ENCODE data around the gene IGSF1.
"Not testable (repeated sequence)": the region's sequence is repeated elsewhere in the genome, so short reads cannot be mapped to it uniquely, and the experiment has no call there.

IGSF1 gene

DNA sequence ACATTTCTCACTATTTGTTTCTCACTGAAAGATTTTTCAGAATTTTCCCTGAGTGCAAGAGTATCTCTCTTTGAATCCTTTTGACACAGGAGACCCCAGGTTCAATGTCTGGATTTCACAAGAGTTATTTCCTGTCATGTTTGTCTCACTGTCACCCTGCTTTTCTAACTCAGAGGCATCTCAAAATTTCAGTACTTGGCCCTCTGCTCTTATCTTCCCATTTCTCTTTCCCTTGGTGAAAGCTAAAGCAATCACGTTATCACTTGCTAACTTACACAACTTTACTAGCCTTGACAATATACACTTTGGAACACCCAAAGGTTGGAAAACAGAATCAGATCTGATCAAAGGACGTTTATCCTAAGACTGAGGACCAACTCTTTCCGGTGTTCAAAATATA lies 17.3 kb downstream of the IGSF1 start:
- DNase-seq (ENCODE audit: low read depth), result no peak

DNA sequence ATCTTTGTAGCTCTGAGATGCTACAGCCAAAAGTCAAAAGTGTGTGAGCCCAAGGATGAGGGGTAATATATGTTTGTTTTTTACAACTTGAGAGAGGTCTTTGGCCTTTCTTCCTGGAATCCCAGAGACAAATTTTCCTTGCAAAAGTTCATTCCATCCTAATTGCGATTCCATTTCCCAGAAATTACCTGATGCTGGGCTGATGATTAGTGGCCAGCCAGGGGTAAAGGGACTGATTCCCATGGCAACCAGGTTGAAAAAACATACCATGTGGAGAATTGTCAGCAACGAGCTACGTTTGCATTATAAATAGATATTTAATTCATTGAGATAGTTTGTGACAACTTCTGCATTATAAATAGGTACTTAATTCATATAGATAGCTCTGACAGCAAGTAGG lies 17.8 kb downstream of the IGSF1 start:
- no peak for DNase-seq (ENCODE audit: low read depth)

DNA sequence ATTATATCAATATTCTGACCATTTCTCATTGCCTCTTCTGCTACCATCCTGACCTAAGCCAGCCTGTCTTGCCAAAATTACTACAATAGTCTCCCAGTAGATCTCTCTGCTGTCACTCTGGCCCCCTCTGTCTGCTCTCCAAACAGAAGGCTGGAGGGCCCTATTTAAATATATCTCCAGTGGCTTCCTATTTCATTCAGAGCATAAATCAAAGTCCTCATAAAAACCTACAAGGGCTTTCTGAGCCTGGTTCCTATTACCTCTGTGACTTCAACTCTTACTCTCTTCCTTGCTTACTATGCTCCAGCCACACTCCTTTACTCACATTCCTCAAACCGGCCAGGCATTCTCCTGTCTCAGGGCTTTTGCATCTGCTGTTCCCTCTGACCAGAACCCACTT lies 19.0 kb downstream of the IGSF1 start:
- no peak for DNase-seq (ENCODE audit: low read depth)

DNA sequence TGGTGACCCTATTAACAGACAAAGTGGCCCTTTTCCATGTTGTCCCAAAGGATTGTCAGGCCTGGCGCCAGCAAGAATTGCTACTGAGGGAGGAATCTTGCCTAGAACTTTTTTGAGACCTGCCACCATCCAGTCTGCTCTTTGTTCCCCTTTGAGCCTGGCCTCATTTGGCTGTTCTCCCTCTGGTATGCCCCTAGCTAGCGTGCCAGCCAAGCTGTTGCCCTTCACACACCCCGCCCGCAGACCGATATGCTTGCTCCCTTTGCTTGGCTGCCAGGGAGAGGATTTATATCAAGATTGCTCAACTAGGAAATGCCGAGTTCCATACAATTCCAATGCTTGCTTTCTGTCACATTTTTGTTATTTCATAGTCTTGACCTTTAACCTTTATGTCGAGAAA lies 24.4 kb downstream of the IGSF1 start:
- no peak for DNase-seq (ENCODE audit: low read depth)

DNA sequence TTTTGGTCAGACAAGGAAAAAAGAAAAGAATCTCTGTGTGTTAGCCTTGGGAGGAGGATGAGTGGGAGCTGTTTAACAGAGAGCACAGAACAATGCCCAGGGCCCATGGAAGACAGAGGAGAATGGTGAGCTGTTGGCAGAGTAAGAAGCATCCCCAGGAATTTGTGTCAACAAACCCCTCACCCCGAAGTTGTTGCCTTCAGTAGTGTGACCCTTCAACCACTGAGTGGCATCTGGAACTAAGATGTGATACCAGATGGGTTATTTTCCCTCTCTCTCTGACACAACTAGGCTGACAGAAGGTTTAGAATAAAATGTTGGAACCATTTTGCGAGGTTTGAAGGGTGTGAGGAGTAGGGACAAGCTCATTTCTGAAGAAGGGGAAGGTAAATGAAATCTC lies 25.1 kb downstream of the IGSF1 start:
- no peak for DNase-seq (ENCODE audit: low read depth)

DNA sequence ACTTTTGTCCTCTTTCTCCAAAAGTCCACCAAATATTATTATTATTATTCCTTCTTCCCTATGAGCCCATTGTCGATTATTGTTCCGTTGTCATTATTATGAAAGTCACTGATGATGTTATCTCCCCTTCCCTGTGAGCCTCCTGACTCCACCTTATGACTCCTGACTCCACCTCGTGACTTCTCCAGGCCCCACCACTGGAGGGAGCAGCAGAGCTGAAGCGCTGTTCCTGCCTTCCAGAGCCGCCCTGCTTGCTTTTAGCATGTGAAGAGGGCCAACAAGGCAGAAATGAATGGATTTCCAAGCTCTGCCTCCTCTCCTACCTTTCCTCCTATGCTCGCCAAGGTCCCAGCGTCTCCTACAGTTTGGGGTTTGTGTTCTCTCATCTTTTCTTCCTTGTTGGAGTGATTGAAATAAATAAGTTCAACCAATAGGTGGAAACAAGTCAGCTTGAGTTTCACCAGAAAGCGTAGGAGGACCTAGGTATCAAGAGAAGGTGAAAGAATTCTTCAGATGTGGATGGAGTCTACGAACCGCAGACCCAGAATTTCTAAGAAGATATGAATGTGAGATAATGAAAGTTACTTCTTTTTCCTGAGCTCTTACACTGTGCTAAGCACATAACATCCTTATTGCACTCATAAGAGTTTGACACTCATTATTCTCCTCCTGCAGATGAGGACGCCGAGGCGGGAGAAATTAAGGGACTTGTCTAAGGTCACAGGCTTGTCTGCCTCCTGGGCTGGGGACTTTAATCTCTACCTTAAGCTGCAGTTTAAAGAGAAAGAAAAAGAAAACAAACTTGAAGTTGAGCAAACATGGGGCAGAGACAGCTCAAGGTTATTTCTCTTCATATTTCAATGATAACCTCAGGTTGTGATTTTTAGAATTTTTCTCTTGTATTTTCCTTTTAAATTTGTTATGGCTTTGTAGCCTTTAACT lies 26.1 kb downstream of the IGSF1 start:
- DNase-seq (ENCODE audit: low read depth), result no peak

DNA sequence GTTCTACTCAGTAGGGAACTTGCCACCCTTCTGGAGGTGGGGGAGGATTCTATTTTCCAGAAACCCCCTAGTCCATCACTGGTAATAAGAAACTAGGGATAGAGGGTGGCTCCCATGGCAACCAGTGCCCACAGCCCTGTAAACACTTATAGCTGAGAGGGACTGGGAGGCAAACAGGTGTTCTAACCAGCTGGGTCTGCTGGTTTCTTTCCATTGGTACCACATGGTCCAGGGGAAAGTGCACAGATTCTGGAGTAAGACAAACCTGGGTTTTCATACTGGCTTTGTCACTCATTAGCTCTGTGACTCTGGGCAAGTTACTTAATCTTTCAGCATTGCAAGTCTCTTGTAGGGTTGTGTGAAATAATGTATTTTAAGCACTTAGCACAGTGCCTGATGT lies 26.9 kb downstream of the IGSF1 start:
- no peak for DNase-seq (ENCODE audit: low read depth)

DNA sequence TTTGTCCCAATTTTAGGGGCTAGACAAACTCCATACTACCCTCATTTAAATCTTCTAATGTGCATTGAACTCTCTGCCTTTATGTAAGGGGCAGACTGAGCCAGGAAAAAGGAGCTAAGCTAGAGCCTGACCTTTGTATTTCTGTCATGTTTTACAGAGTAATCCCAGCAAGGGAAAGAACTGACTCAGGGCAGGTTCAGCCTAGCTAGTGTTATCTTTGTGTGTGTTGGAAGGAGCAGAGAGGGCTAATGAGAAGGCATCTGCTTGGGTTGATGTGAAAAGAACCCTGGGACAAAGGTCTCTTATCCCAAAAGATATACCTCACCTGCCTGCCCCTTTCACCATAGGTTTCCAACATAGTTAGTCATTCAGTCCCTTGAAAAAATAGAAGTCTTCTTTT lies 31.7 kb downstream of the IGSF1 start:
- no peak for DNase-seq (ENCODE audit: low read depth)

DNA sequence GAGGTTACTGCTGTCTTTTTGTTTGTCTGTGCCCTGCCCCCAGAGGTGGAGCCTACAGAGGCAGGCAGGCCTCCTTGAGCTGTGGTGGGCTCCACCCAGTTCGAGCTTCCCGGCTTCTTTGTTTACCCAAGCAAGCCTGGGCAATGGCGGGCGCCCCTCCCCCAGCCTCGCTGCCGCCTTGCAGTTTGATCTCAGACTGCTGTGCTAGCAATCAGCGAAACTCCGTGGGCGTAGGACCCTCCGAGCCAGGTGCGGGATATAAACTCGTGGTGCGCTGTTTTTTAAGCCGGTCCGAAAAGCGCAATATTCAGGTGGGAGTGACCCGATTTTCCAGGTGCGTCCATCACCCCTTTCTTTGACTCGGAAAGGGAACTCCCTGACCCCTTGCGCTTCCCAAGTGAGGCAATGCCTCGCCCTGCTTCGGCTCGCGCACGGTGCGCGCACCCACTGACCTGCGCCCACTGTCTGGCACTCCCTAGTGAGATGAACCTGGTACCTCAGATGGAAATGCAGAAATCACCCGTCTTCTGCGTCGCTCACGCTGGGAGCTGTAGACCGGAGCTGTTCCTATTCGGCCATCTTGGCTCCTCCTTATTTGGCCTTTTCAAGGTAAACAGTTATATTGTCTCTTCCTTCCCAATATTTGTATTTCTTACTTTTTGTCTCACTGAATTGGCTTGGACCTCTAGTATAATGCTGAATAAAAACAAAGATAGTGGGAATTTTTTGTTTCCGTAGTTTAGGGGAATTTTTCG lies 37.9 kb downstream of the IGSF1 start:
- not testable (repeated sequence) for DNase-seq (ENCODE audit: low read depth)

DNA sequence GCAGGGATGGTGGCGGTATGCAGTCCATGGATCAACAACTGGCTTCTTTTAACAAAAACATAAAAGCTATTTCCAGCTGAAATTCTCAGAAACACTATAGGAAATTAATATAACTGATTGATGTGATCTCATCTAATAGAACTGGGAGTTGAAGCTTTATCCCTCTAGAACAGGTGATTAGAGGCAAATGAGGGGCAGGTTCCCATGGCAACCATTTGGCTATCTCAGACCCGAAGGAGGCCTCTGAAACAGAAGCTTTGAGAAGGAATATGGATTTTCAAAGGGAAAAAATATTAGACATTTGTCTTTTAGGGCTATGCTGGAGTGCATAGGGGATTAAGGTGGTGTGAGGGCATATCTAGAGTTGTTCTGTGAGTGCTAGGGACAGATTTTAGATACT lies 50.0 kb downstream of the IGSF1 start:
- DNase-seq (ENCODE audit: low read depth), result no peak

DNA sequence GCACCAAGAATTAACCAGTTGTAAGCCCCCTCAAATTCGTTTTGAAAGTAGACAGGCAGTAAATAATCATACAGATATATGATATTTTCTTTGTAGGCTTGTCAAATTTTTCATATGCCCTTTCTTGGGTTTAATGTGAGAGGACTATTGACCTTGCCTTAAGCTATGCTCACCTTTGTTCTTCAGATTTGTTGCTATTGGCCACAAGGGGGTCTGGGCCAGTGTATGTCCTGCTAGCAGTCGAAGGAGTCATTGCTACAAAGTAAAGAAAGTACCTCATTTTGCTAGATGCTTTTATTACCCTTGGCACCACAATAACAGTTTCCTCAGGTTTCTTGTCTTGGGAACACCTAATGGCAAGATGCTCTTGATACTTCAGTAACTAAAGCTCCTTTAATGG lies 51.7 kb downstream of the IGSF1 start:
- DNase-seq (ENCODE audit: low read depth), result no peak

DNA sequence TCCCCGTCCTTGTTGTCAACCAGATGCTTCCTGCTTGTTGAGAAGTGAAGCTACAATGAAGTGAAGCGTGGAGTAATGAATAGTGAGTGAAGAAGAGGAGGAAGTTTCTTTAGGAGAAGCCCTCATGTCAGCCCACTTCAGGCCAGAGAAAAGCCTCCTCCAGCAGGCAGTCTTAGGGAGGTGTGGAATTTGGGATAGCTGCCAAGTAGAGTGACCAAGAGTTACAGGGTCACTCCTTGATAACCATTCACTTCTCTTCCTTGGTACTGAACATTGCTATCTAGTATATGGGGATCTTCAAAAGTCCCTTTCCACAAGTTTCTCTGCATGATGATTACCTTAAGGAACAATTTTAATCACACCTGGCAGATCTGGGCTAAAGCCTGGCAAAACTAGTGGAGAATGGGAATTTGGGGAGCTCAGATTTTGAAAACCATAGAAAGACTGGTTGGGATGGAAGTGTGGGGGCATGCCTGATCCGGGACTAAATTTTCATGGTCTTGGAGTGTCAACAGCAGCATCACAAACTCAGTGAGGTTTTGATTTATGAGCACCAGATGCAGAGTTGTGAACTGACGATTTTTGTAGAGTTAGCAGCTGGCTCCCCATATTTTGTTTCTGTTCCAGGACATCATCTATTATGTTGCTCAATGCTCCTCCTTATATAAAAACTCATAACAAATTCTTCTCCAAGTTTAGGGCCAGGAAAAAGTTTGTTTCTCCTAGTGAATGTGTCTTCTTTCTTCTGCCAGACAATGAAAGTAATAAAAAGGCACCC lies 53.1 kb downstream of the IGSF1 start:
- no peak for DNase-seq (ENCODE audit: low read depth)

DNA sequence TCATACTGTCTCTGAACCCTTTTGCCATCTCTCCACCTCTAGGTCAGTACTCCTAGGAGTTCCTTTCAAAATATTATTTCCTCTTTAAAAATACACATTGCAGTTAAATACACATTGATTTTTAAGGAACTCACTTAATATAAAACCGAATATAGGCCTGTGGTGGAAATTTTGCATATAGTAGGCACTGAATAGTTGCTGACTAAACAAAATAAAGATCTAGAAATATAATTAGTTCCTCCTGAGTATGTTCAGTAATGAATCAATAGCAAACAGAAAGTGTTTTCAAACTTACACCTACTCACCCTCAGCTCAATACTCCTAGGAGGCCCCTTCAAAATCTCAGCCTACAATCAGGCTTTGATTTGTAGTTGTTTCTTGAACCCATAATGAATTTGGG lies 61.5 kb downstream of the IGSF1 start:
- DNase-seq (ENCODE audit: low read depth), result no peak

DNA sequence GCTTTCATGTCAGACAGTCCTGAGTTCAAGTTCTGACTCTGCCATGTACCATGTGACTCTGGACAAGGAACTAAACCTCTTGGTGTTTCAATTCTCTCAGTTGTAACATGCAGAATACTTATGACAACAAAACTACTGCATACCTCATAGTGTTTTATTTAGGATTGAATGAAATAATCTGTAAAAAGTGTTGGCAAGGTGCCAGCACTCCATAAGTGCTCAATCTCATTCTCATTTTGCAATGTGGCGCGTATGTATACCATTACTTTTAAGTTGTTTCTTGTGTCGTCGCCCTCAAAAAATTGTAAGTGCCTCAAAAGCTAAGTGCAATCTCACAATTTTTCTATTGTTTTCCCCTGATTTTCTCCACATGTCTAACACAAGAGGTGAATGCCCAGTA lies 62.5 kb downstream of the IGSF1 start:
- DNase-seq (ENCODE audit: low read depth), result no peak

DNA sequence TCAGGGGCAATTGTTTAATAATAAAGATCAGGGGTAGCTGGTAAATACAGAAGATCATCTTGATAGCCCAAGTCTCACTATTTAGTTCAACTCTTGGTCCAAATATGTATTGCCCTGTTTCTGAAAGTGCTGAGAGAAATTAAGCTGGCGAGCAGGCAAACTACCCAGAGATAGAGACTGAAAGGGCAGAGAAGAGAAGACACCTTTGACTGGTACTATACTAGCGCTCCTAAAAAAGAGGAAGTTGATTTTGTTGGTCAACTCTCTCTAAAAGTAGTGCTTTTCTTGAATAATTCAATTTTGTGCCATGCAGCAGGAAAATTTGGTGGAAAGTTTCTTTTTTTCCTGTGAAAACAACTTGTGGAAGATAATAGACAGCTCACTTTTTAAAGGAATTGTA lies 64.0 kb downstream of the IGSF1 start:
- DNase-seq (ENCODE audit: low read depth), result no peak
